WTC11 (cell line): ENCODE data around the gene LIMCH1.

ENCODE experiments used
- ARID4B ChIP-seq: sonication (generic); formaldehyde crosslinking; IDR thresholded peaks from 2 replicates; pipeline ENCODE4 v1.8.0; 2023; ENCODE audit warnings: missing genetic modification reagents, mild to moderate bottlenecking, borderline replicate concordance
- ATF3 ChIP-seq: sonication (generic); formaldehyde crosslinking; conservative IDR thresholded peaks from 2 replicates; pipeline ENCODE4 v1.8.1; 2022; ENCODE audit warnings: mild to moderate bottlenecking, missing genetic modification reagents
- CDX4 ChIP-seq: fragments of 250-450 bp; sonication (Bioruptor Pico); IDR thresholded peaks from 2 replicates; pipeline ENCODE4 v1.9.0; 2021; ENCODE audit warnings: moderate library complexity, mild to moderate bottlenecking, inconsistent platforms, borderline replicate concordance
- CREM ChIP-seq: sonication (generic); formaldehyde crosslinking; IDR thresholded peaks from 2 replicates; pipeline ENCODE4 v1.8.1; 2022; ENCODE audit warnings: mild to moderate bottlenecking, missing genetic modification reagents, moderate library complexity
- CTCF ChIP-seq: fragments of 200-600 bp; IDR thresholded peaks from 2 replicates; pipeline ENCODE4 v1.8.0; 2022; ENCODE audit warnings: antibody characterized with exemption
- E2F1 ChIP-seq: sonication (generic); formaldehyde crosslinking; IDR thresholded peaks from 2 replicates; pipeline ENCODE4 v1.8.0; 2022; ENCODE audit warnings: mild to moderate bottlenecking, missing genetic modification reagents
- E2F4 ChIP-seq: sonication (generic); formaldehyde crosslinking; IDR thresholded peaks from 2 replicates; pipeline ENCODE4 v1.8.1; 2022; ENCODE audit warnings: low read depth, mild to moderate bottlenecking, moderate library complexity, missing genetic modification reagents, borderline replicate concordance
- ERG ChIP-seq: fragments of 250-450 bp; sonication (Bioruptor Pico); IDR thresholded peaks from 2 replicates; pipeline ENCODE4 v1.8.0; 2021; ENCODE audit warnings: mild to moderate bottlenecking
- MYBL2 ChIP-seq: sonication (generic); formaldehyde crosslinking; IDR thresholded peaks from 2 replicates; pipeline ENCODE4 v1.8.1; 2023; ENCODE audit warnings: mild to moderate bottlenecking, moderate library complexity, missing genetic modification reagents
- NFE2L1 ChIP-seq: sonication (generic); formaldehyde crosslinking; IDR thresholded peaks from 2 replicates; pipeline ENCODE4 v1.8.1; 2023; ENCODE audit warnings: missing genetic modification reagents
- SP1 ChIP-seq: sonication (generic); formaldehyde crosslinking; conservative IDR thresholded peaks from 2 replicates; pipeline ENCODE4 v1.8.1; 2022; ENCODE audit warnings: missing genetic modification reagents
- TCF7 ChIP-seq: sonication (generic); formaldehyde crosslinking; IDR thresholded peaks from 2 replicates; pipeline ENCODE4 v1.8.0; 2022; ENCODE audit warnings: mild to moderate bottlenecking, low read depth, missing genetic modification reagents, moderate library complexity
- USF1 ChIP-seq: sonication (generic); formaldehyde crosslinking; IDR thresholded peaks from 2 replicates; pipeline ENCODE4 v1.8.0; 2022; ENCODE audit warnings: mild to moderate bottlenecking, missing genetic modification reagents
- ZNF121 ChIP-seq: sonication (generic); formaldehyde crosslinking; IDR thresholded peaks from 2 replicates; pipeline ENCODE4 v1.8.0; 2023; ENCODE audit warnings: missing genetic modification reagents

- TF ChIP-seq SP1 (CRISPR knock-in tag) (no peak), ZNF121 (CRISPR knock-in tag) (no peak), ARID4B (CRISPR knock-in tag) (no peak), CTCF (no peak), E2F4 (no peak), CREM (no peak), CDX4 (no peak), USF1 (CRISPR knock-in tag) (no peak), ATF3 (no peak), E2F1 (no peak), MYBL2 (CRISPR knock-in tag) (no peak), TCF7 (CRISPR knock-in tag) (no peak), NFE2L1 (CRISPR knock-in tag) (no peak), ERG (CRISPR knock-in tag) (no peak)
These were observed 11.5 kb downstream of the LIMCH1 start for GRCh38 chr4:41549478-41549877.
